ENCODE data around the gene SMG7.

The SMG7 gene

DNA sequence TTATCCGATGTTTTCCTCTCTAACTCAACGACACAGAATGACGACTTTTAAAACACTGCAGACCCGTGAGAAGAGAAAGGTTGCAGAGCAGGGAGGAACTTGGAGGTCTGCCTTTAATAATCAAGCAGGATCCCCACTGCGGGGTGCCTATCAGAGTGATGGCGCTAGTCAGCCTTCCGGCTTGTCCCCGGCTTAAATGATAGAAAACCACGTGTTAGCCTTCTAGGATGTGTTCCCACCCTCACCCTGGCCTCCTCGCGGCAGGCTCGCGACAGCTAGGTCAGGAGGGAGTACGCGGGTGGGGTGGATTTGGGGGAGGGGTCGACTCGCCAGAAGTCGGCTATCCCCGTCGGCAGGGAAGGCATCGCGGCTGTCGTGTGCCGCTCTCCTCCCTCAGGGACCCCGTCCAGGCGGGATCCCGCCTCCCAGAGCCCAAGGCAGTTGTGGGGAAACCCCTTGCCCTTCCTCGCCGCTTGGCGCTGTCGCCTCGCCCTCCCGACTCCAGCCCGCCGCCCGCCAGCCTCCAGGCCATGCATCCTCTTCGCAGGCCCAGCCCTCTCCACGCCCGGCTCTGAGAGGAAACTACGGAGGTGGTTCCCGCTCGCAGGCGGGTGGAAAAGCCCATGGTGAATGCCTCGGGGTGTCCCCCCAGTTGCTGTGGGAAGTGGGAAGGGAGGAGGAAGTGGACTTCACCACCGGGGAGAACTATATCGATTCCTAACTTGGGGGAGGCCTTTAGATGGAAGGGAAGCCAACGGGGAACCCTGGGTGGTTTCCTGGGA is 1.1 kb upstream of the SMG7 start:
- DNase-seq = peak; percentile 47

DNA sequence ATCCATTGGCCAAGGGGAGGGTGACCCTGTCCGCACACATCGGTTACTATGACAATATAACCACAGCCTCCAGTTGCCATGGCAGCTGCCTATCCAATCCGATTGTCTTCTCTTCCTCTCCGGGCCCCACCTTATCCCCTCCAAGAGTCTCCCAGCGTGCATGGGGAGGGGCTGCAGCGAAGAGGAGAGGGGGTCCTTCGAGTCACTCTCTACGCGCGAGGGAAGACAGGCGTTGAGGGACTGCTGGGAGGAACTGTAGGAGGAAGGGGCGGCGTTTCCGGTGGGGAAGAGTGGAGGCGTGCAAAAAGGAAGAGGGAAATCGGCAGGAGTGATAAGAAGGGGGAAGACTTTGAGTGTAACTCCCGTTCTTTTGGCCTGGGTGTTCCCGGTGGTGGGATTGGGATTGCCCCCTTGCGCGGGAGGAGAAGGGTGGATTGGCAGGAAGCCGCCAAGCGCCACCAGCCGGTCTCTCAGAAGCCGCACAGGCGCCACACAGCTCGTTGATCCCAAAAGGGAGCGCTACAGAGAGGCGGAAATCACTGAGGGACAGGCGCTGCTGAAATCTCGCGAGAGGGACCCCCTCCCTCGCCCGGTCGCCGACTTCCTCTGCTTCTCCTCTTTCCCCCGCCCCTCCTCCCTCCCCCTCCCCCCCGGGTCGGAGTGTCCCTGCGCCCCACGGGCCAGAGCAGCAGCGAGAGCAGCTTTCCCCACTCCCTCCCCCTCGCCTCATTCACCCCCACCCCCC is 384 bp upstream of the SMG7 start:
- peak; percentile 95 for DNase-seq

DNA sequence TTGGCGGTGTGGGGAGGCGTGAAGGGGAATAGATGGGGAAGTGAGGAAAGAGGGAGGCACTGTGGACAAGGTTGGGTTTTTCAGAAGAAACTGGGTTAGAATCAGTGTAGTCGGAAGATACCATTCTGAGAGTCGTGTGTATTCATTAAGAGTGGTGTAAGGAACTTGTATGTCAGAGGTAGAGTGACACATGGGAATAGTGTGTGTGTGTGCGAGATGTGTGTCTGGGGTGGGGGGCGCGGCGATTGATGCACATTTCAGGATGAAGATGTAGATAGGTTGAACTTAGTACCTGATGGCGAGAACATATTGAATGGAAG is 878 bp downstream of the SMG7 start:
- no peak for DNase-seq

DNA sequence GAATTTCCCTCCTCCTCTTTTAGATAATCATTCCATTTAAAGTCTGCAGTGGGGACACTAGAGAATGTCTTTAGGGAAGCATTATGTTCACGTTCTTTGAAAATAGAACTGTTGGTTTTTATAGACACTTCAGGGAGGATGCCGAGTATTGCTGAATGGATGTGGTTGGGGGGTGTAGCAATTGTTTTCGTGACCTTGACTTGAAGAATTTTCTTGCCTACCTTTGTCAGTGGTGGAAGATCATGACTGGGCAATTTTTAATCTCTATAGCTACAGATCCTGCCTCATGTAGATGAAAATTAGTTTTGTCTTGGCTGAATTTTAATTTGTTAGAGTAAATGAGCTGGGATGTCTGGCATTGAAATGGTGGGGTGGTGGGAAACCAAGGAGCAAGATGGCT is 3.8 kb downstream of the SMG7 start:
- no peak for DNase-seq

DNA sequence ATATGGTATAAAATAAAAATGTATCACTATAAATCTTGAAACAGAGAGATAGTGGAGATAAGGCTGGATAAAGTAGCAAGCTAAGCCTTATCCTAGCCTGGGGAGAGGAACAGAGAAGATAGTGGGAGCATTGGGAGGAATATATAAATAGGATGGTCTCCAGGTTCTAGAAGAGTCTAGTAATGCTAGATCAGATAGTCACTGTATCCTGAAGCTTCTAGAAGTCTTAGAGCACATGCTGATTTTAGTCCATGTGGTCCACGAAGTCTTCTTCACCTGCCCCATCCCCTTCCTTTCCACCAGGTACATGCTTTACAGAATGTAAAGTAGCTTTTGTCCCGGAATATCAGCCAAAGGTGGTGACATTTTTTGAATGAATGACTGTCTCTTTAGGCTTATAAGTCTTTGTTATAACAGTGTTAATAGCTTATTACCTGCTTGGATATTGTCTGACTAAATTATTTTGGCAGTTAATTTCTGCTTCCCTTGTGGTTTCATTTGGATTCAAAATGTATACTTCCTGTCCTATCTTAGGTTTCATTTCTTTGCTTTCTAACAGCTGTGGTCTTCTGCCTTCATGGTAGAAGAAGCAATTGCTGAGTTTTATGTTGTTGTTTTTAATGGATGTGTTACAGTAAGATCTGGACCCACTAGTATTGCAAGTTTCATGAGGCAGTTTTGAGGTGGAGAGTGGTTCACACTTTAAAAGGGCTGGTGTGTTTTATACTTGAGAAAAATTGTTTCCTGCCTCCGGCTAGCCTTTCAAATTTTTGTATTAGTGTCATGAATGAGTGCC is 5.9 kb downstream of the SMG7 start:
- DNase-seq = no peak

DNA sequence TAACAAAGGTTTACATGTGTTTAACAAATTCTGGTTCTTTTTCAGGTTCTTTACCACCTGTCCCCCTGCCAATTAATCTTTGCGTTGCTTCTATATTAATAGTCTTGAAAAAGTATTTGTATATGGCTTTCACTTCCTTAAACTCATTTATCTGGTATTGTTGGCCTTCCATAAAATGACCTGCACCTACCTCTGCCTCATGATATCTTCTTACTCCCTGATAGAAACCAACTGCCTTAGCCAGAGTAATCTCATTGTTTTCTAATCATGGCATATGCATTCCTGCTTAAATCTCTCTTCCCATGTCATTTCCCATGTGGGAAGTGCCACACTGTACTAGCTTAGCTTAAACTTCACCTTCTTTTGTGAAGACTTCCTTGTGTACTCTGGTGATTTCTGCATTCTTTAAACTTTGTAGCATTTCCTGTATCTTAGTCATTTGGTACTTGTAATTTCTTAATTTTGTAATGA is 8.7 kb downstream of the SMG7 start:
- no peak for DNase-seq

DNA sequence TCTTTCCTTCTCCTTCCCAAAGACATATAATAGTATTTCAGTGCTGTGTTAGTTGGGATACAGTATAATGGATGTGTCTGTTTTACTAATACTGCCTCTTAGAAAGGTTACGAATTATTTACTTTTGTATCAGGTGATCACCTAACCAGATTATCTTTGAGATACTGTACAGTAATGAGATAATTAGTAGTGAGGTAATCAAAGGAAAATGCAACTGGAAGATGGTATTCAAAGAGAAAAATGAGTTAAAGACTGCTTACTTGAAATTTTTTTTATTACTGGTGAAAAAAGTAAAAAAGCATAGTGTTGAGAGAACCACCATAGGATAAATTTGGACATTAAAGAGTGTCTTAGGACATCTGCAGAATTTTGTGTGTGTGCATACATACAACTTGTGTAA is 10.9 kb downstream of the SMG7 start:
- no peak for DNase-seq

DNA sequence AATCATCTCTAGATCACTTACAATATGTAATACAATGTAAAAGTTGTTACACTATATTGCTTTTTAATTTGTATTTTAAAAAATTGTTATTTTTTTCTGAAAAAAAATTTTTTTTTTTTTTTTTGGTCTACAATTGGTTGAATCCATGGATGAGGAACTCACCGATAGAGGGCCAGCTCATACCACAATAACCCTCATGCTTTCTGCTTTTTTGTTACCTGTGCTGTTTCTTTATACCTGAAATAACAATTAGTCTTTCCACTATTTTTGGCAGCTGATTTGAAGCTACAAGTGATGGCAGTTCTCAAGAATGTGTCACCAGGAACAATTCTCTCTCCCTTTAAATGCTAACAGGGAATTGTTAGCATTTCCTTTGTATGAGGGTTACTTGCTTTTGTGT is 12.0 kb downstream of the SMG7 start:
- DNase-seq = no peak

DNA sequence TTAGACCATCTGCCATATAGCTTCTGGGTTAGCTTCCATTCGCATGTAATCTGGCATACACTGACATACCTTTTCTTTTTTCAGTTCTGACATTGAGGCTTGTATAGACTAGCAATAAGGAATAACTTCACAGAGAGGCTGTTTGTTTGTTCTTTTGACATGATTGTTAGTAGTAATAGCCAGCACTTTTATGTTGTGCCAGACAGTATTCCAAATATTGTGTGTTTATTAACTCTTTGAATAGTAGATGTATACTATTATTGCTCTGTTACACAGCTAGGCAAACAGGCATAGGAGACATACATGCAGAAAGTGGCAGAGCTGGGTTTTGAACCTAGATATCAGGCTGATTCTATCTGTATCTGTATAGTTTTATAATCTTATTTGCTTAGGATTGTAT is 12.6 kb downstream of the SMG7 start:
- no peak for DNase-seq

DNA sequence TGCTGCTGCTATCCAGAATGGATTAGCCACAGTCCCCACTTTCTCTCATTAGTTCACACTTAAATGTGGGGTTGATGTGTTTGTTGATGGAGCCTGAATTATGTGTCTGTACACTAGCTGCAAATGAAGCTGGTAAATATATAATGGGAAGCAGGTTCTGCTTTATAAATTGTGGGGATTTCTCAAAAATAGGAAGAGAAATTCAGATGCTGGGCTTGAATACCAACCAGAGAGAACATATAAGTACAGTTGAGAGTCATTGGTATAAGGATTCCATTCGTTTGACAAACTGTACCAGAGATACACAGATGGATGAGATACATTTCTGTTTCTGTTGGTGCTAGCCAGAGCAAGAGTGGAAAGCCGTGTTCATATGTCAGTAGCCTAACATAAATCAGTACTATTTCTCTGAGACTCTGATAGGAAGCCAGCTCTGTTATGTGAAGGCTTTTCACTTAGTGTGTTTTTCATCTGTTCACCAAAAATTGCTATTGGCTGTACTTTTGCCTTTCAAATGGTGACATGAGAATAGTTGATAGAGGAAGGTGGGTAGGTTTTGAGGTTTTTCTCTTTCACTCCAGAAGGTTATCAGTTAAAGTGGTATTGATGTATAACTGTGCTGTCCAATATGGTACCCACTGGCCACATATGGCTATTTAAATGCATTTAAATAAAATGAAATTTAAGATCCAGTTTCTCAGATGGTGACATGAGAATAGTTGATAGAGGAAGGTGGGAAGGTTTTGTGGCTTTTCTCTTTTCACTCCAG is 15.6 kb downstream of the SMG7 start:
- no peak for DNase-seq

DNA sequence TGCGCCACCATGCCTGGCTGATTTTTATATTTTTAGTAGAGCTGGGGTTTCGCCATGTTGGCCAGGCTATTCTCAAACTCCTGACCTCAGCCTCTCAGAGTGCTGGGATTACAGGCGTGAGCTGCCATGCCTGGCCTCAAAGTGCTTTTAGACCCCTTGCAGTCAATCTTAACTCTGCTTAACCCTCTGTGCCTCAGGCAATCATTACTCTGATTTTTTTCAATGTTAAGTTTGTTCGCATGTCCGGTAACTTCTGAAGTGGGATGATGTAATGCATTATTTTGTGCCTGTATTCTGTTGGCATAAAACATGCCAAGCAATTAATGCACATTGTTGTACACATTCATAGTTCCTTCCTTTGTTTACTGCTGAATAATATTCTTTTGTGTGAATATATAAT is 18.6 kb downstream of the SMG7 start:
- DNase-seq = no peak

DNA sequence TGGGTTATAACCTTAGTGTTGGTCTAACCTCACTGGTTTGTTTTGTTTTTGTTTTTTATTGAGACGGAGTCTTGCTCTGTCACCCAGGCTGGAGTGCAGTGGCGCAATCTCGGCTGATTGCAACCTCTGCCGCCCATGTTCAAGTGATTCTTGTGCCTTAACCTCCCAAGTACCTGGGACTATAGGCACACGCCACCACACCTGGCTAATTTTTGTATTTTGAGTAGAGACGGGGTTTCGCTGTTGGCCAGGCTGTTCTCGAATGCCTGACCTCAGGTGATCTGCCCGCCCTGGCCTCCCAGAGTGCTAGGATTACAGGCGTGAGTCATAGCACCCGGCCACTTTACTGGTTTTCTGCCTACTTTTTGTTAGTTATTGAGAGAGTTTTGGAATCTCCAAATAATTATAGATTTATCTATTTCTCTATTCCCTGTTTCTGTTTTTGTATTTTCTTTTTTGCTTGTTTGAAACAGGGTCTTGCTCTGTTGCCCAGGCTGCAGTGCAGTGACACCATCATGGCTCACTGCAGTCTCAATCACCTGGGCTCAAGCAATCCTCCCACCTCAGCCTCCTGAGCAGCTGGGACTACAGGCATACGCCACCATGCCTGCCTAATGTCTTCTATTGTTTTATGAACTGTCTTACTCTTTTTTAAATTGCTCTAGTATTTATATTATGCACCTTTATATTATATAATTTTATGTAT is 21.4 kb downstream of the SMG7 start:
- no peak for DNase-seq

DNA sequence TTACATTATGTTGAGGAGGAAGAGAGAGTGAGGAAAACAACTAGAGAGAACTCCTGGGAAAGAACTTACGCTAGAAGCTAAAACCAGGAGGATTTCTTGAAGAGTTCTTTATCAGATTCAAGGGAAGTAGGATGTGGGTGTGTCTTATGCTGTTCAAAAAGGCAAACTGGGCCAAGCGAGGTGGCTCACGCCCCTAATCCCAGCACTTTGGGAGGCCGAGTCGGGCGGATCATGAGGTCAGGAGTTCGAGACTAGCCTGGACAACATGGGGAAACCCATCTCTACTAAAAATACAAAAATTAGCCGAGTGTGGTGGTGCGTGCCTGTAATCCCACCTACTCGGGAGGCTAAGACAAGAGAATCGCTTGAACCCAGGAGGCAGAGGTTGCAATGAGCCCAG is 23.1 kb downstream of the SMG7 start:
- no peak for DNase-seq

DNA sequence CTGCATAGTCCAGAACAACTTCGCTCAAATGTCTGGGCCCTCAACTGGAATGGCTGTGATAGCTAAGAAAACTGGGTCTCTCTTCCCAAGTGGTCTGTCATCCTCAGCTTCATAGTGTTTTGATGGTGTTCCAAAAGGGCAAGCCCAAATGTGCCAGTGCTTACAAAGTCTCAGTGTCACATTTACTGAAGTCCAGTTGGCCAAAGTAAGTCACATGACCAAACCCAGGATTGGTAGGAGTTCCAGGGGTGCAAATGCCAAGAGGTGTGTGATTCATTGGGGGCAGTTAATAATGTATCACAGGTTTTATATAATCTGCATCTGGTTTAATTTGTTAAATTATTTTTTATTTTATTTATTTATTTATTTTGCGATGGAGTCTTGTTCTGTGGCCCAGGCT is 24.9 kb downstream of the SMG7 start:
- DNase-seq = no peak

DNA sequence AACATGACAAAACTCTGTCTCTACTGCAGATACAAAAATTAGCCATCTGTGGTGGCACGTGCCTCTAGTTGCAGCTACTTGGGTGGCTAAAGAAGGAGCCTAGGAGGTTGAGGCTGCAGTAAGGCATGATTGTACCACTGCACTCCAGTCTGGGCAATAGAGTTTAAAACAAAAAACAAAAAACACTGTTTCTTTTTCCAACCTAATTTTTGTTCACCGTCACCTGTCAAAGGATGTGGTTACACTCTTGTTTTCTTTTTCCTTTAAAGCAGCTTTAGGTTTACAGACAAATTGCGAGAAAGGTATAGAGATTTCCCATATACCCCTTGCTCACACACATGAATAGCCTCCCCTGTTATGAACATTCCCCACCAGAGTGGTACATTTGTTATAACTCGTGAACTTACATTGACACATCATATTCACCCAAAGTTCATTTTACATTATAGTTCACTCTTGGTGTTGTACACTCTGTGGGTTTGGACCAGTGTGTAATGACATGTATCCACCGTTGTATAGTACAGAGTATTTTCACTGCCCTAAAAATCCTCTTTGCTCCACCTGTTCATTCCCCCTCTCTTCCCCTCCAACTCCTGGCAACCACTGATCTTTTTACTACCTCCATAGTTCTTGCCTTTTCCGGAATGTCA is 26.2 kb downstream of the SMG7 start:
- DNase-seq = no peak

DNA sequence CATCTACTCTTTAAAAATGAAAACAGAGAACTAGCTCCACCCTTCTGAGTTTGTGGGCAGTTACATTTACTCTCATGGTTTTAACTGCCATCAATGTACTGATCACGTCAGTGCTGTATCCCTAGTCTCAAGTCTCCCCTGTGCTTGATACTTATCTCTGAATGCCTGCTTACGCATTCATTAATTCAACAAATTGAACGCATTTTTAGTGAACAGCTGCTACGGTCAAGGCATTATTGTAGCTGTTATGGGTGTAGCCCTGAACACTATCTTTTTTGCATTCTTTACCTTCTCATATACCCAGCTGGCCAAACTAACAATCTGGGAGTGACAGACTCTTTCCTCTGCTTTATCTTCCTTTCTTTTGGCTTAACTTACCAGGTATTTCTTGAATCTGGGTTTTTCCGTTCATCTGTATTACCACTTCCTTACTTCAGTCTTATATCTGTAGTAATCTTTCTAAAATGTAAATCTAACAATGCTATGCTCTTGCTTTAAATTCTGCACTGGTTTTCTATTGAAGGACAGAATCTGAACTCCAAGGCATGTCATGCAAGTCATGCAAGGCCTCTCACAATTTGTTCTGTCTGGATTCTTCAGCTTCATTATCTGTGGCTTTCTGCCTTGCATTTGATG is 33.3 kb downstream of the SMG7 start:
- DNase-seq = no peak

DNA sequence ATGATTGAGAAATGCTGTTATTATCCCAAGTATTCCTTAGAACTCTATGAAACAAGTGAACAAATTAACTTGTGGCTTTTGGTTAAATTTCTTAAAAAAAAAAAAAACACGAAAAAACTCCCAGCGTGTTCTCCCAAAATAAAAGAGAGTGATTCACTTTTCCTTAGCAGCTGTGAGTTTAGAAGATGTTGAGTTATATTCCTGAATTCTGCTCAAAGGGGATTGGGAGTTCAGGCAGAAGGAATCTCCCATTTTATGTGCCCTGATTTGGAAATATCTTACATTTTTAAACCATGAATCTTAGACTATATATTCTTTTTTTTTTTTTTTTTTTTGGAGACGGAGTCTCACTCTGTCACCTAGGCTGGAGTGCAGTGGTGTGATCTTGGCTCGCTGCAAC is 34.3 kb downstream of the SMG7 start:
- DNase-seq = no peak

DNA sequence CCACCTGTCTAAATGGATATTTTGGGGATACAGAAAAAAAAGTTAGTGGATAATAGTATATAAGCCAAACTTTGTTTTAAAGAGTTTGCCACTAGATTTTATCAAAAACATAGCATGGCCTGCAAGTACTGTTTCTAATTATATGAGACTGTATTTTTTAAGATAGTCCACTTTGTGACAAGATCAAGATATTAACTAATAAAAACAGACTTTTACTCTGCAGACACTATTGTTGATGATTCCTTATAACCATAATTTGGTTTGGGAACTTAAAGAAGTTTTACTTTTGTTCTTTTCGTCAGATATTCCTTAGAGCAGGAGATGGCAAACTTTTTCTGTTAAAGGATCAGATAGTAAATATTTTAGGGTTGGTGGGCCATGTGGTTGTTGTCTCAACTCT is 36.4 kb downstream of the SMG7 start:
- no peak for DNase-seq

DNA sequence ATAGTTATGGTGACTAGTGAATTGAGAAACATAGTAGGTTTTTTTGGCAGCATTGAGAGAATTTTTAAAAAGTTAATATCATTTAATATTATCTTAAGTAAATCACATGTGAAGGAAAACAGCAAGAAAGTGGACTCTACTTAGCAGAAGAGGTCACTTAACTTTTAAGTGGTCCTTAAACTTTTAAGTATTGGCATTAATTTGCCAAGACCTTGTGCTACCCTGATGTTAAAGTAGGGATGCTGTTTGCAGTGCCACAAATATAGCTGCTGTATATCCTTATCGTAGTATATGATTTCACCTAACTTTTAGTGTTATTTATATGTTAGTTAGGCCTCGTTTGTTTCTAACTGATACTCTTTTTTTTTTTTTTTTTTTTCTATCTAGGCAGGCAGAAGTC is 40.2 kb downstream of the SMG7 start:
- DNase-seq = no peak

DNA sequence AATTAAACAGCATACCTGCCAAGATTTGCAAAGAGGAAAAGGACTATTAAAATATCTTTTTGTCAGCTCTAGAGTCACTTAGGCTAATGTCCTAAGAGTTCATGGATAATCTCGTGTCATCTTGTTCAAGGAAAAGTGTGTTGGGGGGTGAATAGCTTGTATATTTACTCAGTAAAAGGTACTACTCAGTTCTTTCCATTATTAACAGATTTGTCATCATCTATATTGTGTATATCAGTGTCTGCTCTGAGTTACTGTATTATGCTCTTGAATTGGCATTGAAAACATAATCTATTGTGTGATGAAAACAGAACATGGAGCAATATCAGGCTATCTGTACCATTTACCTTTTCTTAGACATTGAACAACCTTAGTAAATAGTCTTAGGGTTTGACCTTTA is 41.9 kb downstream of the SMG7 start:
- no peak for DNase-seq

DNA sequence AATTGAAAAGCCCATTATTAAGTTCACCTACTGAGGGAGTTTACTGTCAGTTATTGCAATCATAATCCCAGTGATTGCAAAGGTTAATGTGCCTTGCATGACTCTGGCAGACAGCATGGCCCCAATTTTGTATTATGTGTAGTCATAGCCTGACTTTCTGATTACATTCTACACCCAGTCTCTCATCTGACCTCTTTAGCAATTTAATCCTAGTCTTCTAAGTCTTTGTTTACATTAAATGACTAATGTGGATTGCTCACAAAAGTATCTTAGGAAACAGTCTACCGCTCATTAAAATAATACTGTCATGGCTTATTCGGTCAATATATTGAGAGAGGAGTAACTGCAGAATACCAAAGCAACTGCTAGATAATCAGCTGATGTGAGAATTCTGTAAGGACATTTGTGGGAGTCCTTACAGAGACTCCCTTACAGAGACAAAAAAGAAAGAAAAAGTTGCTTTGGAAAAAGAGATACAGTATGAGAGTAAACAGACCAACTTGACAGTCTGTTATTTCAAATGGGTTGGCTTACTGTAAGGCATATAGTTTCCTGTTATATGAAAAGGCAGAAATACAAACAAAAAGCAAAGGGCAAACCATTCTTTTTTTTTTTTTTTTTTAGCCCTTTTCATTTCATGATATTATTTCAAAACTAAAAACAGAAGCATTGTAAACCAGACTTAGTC is 42.8 kb downstream of the SMG7 start:
- DNase-seq = no peak
